A549 (cell line): ENCODE measurements around the gene PMP22.

Experiments
- CEBPB ChIP-seq, 2 experiments: fragments of >200 bp in 1 of 2; sonication (Bioruptor Twin) in 1 of 2; formaldehyde crosslinking in 1 of 2; IDR thresholded peaks; 2 replicates each; pipeline ENCODE4 v1.6.1; 2012 to 2016
- EP300 ChIP-seq, 2 experiments: fragments of >200 bp; sonication (Bioruptor Twin); formaldehyde crosslinking; IDR thresholded peaks; 2 replicates in 1 of 2; 3 replicates in 1 of 2; pipeline ENCODE4 v1.6.1; 2016 to 2017
- JUN ChIP-seq, 2 experiments: fragments of >200 bp; sonication (Bioruptor Twin); formaldehyde crosslinking; IDR thresholded peaks; 2 replicates in 1 of 2; 3 replicates in 1 of 2; pipeline ENCODE4 v1.6.1; 2016 to 2017
- PHF8 ChIP-seq: fragments of 200-600 bp; sonication (generic); IDR thresholded peaks from 2 replicates; pipeline ENCODE4 v1.6.1; 2016; ENCODE audit warnings: low read depth, mild to moderate bottlenecking, antibody characterized with exemption, moderate library complexity, borderline replicate concordance
- RAD21 ChIP-seq, 2 experiments: fragments of >200 bp in 1 of 2; sonication (Bioruptor Twin) in 1 of 2; formaldehyde crosslinking in 1 of 2; IDR thresholded peaks in 1 of 2; conservative IDR thresholded peaks in 1 of 2; 2 replicates in 1 of 2; 3 replicates in 1 of 2; pipeline ENCODE4 v1.6.1; 2012 to 2018; ENCODE audit warnings: inconsistent platforms in 1 of 2
- SMC3 ChIP-seq: fragments of >200 bp; sonication (Bioruptor Twin); formaldehyde crosslinking; IDR thresholded peaks from 3 replicates; pipeline ENCODE4 v1.6.1; 2018; ENCODE audit warnings: inconsistent platforms
- SREBF2 ChIP-seq: fragments of 450-650 bp; IDR thresholded peaks from 2 replicates; pipeline ENCODE4 v1.6.1; 2014; ENCODE audit warnings: mild to moderate bottlenecking, moderate library complexity
- TF ChIP-seq, protein P1 (sequence below): fragments of >200 bp; sonication (Bioruptor Twin); formaldehyde crosslinking; IDR thresholded peaks from 3 replicates; pipeline ENCODE4 v1.5.1; 2016
- TF ChIP-seq, protein P2 (sequence below): fragments of 200-600 bp; sonication (generic); IDR thresholded peaks from 2 replicates; pipeline ENCODE4 v1.6.1; 2016; ENCODE audit warnings: antibody characterized with exemption, mild to moderate bottlenecking, moderate library complexity
- TF ChIP-seq, protein P3 (sequence below): IDR thresholded peaks from 2 replicates; pipeline ENCODE4 v1.6.1; 2012; ENCODE audit warnings: low read depth, borderline replicate concordance
- TF ChIP-seq, protein P4 (sequence below): fragments of >200 bp; sonication (Bioruptor Twin); formaldehyde crosslinking; IDR thresholded peaks from 3 replicates; pipeline ENCODE4 v1.6.1; 2016

DNA sequence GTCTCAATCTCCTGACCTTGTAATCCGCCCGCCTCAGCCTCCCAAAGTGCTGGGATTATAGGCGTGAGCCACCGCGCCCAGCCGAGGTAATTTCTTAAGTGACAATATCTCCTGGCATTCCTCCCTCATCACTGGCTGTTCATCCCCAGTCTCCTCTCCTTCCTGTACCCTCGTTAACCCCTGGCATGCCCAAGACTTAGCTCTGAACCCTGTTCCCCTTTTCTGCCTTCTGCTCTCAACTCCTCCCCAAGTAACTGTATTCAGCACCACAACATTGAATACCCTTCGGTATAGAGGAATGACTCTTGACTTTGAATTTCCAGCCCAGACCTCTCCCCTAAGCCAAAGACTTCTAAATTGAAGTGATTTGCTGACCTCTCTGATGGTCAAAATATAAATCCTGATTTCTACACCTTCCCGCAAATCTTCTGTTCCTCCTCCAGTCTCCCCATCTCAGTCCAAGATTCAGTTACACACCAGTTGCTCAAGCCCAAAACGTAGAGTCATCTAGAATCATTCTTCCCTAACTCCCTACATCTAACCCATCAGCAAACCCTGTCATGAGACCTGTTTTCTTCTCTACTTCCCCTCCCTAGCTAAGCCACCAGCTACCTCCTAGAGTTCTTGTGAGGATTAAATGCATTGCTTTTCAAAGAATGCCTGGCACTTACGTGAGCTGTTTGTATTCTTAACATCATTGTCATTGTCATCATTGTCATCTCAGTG, 14.8 kb downstream of the PMP22 start:
- no peak for TF ChIP-seq EP300 (IDR thresholded peaks at IDR 0.05)
- TF ChIP-seq PHF8, result no peak
- TF ChIP-seq, protein P1, sequence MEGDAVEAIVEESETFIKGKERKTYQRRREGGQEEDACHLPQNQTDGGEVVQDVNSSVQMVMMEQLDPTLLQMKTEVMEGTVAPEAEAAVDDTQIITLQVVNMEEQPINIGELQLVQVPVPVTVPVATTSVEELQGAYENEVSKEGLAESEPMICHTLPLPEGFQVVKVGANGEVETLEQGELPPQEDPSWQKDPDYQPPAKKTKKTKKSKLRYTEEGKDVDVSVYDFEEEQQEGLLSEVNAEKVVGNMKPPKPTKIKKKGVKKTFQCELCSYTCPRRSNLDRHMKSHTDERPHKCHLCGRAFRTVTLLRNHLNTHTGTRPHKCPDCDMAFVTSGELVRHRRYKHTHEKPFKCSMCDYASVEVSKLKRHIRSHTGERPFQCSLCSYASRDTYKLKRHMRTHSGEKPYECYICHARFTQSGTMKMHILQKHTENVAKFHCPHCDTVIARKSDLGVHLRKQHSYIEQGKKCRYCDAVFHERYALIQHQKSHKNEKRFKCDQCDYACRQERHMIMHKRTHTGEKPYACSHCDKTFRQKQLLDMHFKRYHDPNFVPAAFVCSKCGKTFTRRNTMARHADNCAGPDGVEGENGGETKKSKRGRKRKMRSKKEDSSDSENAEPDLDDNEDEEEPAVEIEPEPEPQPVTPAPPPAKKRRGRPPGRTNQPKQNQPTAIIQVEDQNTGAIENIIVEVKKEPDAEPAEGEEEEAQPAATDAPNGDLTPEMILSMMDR, result no peak
- TF ChIP-seq RAD21 (conservative IDR thresholded peaks at IDR 0.05 in 1 of 2, IDR thresholded peaks at IDR 0.05 in 1 of 2), result no peak
- TF ChIP-seq, protein P2, sequence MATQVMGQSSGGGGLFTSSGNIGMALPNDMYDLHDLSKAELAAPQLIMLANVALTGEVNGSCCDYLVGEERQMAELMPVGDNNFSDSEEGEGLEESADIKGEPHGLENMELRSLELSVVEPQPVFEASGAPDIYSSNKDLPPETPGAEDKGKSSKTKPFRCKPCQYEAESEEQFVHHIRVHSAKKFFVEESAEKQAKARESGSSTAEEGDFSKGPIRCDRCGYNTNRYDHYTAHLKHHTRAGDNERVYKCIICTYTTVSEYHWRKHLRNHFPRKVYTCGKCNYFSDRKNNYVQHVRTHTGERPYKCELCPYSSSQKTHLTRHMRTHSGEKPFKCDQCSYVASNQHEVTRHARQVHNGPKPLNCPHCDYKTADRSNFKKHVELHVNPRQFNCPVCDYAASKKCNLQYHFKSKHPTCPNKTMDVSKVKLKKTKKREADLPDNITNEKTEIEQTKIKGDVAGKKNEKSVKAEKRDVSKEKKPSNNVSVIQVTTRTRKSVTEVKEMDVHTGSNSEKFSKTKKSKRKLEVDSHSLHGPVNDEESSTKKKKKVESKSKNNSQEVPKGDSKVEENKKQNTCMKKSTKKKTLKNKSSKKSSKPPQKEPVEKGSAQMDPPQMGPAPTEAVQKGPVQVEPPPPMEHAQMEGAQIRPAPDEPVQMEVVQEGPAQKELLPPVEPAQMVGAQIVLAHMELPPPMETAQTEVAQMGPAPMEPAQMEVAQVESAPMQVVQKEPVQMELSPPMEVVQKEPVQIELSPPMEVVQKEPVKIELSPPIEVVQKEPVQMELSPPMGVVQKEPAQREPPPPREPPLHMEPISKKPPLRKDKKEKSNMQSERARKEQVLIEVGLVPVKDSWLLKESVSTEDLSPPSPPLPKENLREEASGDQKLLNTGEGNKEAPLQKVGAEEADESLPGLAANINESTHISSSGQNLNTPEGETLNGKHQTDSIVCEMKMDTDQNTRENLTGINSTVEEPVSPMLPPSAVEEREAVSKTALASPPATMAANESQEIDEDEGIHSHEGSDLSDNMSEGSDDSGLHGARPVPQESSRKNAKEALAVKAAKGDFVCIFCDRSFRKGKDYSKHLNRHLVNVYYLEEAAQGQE, result no peak
- no peak for TF ChIP-seq SMC3
- TF ChIP-seq, protein P3, sequence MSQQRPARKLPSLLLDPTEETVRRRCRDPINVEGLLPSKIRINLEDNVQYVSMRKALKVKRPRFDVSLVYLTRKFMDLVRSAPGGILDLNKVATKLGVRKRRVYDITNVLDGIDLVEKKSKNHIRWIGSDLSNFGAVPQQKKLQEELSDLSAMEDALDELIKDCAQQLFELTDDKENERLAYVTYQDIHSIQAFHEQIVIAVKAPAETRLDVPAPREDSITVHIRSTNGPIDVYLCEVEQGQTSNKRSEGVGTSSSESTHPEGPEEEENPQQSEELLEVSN, result no peak
- TF ChIP-seq JUN (IDR thresholded peaks at IDR 0.05), result no peak
- TF ChIP-seq, protein P4, sequence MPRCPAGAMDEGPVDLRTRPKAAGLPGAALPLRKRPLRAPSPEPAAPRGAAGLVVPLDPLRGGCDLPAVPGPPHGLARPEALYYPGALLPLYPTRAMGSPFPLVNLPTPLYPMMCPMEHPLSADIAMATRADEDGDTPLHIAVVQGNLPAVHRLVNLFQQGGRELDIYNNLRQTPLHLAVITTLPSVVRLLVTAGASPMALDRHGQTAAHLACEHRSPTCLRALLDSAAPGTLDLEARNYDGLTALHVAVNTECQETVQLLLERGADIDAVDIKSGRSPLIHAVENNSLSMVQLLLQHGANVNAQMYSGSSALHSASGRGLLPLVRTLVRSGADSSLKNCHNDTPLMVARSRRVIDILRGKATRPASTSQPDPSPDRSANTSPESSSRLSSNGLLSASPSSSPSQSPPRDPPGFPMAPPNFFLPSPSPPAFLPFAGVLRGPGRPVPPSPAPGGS, result no peak
- TF ChIP-seq SREBF2, result no peak
- no peak for TF ChIP-seq CEBPB (IDR thresholded peaks at IDR 0.05)
